HepG2 (cell line): ENCODE results near the gene SPINK9. TPM values are rescaled to one million over a fixed set of nuclear protein-coding genes. Genes with fewer than 3 reads are reported as not detected.

Source experiments
- ATRX ChIP-seq: sonication (generic); formaldehyde crosslinking; IDR thresholded peaks from 2 replicates; pipeline ENCODE4 v1.4.0; 2020; ENCODE audit warnings: missing genetic modification reagents, borderline replicate concordance
- BRCA1 ChIP-seq: sonication (generic); formaldehyde crosslinking; IDR thresholded peaks from 2 replicates; pipeline ENCODE4 v1.4.0; 2020; ENCODE audit warnings: missing genetic modification reagents
- HNRNPK ChIP-seq: fragments of 200-400 bp; formaldehyde crosslinking; IDR thresholded peaks from 2 replicates; pipeline ENCODE4 v1.6.1; 2018; ENCODE audit warnings: low read length, low read depth, moderate library complexity, mild to moderate bottlenecking; ENCODE audit not compliant: poor library complexity, severe bottlenecking
- HOXA5 ChIP-seq: sonication (generic); formaldehyde crosslinking; IDR thresholded peaks from 2 replicates; pipeline ENCODE4 v1.4.0; 2020; ENCODE audit warnings: missing genetic modification reagents
- MEIS1 ChIP-seq: sonication (generic); formaldehyde crosslinking; IDR thresholded peaks from 2 replicates; pipeline ENCODE4 v1.9.0; 2021; ENCODE audit warnings: mild to moderate bottlenecking, missing genetic modification reagents, moderate library complexity, borderline replicate concordance
- PHF21A ChIP-seq: sonication (generic); formaldehyde crosslinking; IDR thresholded peaks from 2 replicates; pipeline ENCODE4 v1.5.0; 2020; ENCODE audit warnings: mild to moderate bottlenecking, missing genetic modification reagents
- PRPF4 ChIP-seq: fragments of 200-400 bp; formaldehyde crosslinking; IDR thresholded peaks from 2 replicates; pipeline ENCODE4 v1.6.1; 2016; ENCODE audit warnings: low read length, low read depth; ENCODE audit not compliant: poor library complexity, severe bottlenecking
- RFX1 ChIP-seq: fragments of 450-650 bp; IDR thresholded peaks from 2 replicates; pipeline ENCODE4 v1.6.1; 2017
- RNF2 ChIP-seq: fragments of 450-650 bp; conservative IDR thresholded peaks from 2 replicates; pipeline ENCODE4 v1.6.1; 2016; ENCODE audit warnings: low read depth
- SNAPC2 ChIP-seq: sonication (generic); formaldehyde crosslinking; IDR thresholded peaks from 2 replicates; pipeline ENCODE4 v1.8.1; 2022; ENCODE audit warnings: mild to moderate bottlenecking, missing genetic modification reagents
- ZFX ChIP-seq: sonication (generic); formaldehyde crosslinking; IDR thresholded peaks from 2 replicates; pipeline ENCODE4 v1.4.0; 2020; ENCODE audit warnings: mild to moderate bottlenecking, low read depth, missing genetic modification reagents, moderate library complexity
- ZNF207 ChIP-seq: fragments of 450-650 bp; IDR thresholded peaks from 2 replicates; pipeline ENCODE4 v1.6.1; 2016; ENCODE audit warnings: antibody characterized with exemption, borderline replicate concordance
- ZNF577 ChIP-seq: sonication (generic); formaldehyde crosslinking; IDR thresholded peaks from 2 replicates; pipeline ENCODE4 v1.4.0; 2020; ENCODE audit warnings: mild to moderate bottlenecking, low read depth, missing genetic modification reagents, borderline replicate concordance
- ZNF703 ChIP-seq: sonication (generic); formaldehyde crosslinking; IDR thresholded peaks from 2 replicates; pipeline ENCODE4 v1.5.1; 2020; ENCODE audit warnings: missing genetic modification reagents, mild to moderate bottlenecking, moderate library complexity, borderline replicate concordance
- ZNF737 ChIP-seq: sonication (generic); formaldehyde crosslinking; IDR thresholded peaks from 2 replicates; pipeline ENCODE4 v1.5.0; 2020; ENCODE audit warnings: missing genetic modification reagents, mild to moderate bottlenecking, borderline replicate concordance
- ZNF775 ChIP-seq: sonication (generic); formaldehyde crosslinking; IDR thresholded peaks from 2 replicates; pipeline ENCODE4 v1.4.0; 2020; ENCODE audit warnings: missing genetic modification reagents, mild to moderate bottlenecking, moderate library complexity, borderline replicate concordance
- polyA plus RNA-seq, 8 experiments: library from polyadenylated mRNA; depleted of rRNA in 3 of 8; stranded (reverse) in 7 of 8; unstranded in 1 of 8; fragments of >200 nt; fragmentation: Illumina TruSeq in 4 of 8; extraction: Trizol in 4 of 8; gene quantifications; 2 replicates each; pipeline versions ENCODE4 v1.2.1 to v1.2.3, GENCODE V29; 2011 to 2016; ENCODE audit warnings: low read depth in 4 of 8, missing spikeins in 1 of 8, mixed read lengths in 1 of 8; ENCODE audit not compliant: insufficient read depth in 1 of 8
- total RNA-seq, 5 experiments: library from RNA; depleted of rRNA; stranded (reverse); fragments of >200 nt; fragmentation: Illumina TruSeq; extraction: Trizol; gene quantifications; 2 replicates each; pipeline ENCODE4 v1.2.3, GENCODE V29; 2016; ENCODE audit warnings: low read depth in 1 of 5
- TF ChIP-seq, protein P1 (sequence below): sonication (generic); formaldehyde crosslinking; IDR thresholded peaks from 2 replicates; pipeline ENCODE4 v1.5.0; 2020; ENCODE audit warnings: mild to moderate bottlenecking, missing genetic modification reagents
- TF ChIP-seq, protein P2 (sequence below): IDR thresholded peaks from 2 replicates; pipeline ENCODE4 v1.4.0; 2020; ENCODE audit warnings: mild to moderate bottlenecking, missing genetic modification reagents
- TF ChIP-seq, protein P3 (sequence below): IDR thresholded peaks from 2 replicates; pipeline ENCODE4 v1.6.1; 2016; ENCODE audit warnings: low read depth, control low read depth
- TF ChIP-seq, protein P4 (sequence below): sonication (generic); formaldehyde crosslinking; IDR thresholded peaks from 2 replicates; pipeline ENCODE4 v1.9.0; 2022; ENCODE audit warnings: missing genetic modification reagents, mild to moderate bottlenecking, borderline replicate concordance

The SPINK9 gene
- total and polyA plus RNA-seq, 2 of the 13 experiments (the other 11 are each of a cell fraction or from before 2014, with no cell fraction given), result not detected

DNA sequence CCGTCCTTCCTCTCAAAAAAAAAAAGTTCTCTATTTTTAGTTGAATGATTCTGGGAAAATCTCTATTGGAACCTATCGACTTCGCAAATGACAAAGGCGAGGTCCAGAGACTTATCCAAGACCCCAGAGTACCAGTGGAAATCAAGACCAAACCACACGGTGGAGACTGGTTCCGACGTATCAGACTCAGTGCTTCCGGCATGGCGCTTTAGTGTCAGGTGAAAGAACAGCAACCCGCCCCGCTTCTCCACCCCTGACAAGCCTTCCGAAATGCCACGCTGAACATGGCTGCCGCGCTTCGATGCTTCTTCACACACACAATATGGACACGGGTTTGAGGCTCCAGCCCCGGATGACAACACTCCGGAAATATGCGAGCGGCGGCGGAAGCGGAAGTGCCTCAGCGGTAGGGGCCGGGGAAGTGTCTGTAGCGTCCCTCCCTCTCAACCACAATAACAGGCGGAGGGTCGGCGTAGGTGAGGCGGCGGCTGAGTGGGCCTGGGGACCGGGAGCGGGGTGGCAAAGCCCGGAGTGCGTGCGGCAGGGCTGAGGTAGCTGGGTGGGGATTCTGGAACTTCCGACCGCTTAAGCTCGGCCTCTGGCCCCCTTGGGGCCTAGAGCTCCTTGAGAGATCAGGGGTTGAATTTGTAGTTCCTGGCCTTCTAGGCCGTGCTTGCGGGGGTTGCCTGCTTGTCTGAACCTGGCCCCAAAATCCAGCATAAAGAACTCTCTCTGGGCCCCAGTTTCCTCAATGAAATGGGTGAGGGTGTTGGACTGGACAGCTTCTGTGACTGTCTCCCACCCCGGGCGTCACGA is 48.4 kb downstream of the SPINK9 start, which contains the start of gene FBXO38 (continued):
- TF ChIP-seq, protein P1, sequence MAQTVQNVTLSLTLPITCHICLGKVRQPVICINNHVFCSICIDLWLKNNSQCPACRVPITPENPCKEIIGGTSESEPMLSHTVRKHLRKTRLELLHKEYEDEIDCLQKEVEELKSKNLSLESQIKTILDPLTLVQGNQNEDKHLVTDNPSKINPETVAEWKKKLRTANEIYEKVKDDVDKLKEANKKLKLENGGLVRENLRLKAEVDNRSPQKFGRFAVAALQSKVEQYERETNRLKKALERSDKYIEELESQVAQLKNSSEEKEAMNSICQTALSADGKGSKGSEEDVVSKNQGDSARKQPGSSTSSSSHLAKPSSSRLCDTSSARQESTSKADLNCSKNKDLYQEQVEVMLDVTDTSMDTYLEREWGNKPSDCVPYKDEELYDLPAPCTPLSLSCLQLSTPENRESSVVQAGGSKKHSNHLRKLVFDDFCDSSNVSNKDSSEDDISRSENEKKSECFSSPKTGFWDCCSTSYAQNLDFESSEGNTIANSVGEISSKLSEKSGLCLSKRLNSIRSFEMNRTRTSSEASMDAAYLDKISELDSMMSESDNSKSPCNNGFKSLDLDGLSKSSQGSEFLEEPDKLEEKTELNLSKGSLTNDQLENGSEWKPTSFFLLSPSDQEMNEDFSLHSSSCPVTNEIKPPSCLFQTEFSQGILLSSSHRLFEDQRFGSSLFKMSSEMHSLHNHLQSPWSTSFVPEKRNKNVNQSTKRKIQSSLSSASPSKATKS (CRISPR knock-in tag), result no peak
- no peak for TF ChIP-seq ZNF775 (CRISPR knock-in tag)
- TF ChIP-seq, protein P2, sequence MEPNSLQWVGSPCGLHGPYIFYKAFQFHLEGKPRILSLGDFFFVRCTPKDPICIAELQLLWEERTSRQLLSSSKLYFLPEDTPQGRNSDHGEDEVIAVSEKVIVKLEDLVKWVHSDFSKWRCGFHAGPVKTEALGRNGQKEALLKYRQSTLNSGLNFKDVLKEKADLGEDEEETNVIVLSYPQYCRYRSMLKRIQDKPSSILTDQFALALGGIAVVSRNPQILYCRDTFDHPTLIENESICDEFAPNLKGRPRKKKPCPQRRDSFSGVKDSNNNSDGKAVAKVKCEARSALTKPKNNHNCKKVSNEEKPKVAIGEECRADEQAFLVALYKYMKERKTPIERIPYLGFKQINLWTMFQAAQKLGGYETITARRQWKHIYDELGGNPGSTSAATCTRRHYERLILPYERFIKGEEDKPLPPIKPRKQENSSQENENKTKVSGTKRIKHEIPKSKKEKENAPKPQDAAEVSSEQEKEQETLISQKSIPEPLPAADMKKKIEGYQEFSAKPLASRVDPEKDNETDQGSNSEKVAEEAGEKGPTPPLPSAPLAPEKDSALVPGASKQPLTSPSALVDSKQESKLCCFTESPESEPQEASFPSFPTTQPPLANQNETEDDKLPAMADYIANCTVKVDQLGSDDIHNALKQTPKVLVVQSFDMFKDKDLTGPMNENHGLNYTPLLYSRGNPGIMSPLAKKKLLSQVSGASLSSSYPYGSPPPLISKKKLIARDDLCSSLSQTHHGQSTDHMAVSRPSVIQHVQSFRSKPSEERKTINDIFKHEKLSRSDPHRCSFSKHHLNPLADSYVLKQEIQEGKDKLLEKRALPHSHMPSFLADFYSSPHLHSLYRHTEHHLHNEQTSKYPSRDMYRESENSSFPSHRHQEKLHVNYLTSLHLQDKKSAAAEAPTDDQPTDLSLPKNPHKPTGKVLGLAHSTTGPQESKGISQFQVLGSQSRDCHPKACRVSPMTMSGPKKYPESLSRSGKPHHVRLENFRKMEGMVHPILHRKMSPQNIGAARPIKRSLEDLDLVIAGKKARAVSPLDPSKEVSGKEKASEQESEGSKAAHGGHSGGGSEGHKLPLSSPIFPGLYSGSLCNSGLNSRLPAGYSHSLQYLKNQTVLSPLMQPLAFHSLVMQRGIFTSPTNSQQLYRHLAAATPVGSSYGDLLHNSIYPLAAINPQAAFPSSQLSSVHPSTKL, result peak; percentile 56; the same call in 1 of the 2 replicates
- TF ChIP-seq ZNF703 (CRISPR knock-in tag), result no peak
- TF ChIP-seq, protein P3, sequence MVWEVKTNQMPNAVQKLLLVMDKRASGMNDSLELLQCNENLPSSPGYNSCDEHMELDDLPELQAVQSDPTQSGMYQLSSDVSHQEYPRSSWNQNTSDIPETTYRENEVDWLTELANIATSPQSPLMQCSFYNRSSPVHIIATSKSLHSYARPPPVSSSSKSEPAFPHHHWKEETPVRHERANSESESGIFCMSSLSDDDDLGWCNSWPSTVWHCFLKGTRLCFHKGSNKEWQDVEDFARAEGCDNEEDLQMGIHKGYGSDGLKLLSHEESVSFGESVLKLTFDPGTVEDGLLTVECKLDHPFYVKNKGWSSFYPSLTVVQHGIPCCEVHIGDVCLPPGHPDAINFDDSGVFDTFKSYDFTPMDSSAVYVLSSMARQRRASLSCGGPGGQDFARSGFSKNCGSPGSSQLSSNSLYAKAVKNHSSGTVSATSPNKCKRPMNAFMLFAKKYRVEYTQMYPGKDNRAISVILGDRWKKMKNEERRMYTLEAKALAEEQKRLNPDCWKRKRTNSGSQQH (CRISPR knock-in tag), result peak; percentile 95
- peak; percentile 98 for TF ChIP-seq ZFX (CRISPR knock-in tag)
- TF ChIP-seq, protein P4, sequence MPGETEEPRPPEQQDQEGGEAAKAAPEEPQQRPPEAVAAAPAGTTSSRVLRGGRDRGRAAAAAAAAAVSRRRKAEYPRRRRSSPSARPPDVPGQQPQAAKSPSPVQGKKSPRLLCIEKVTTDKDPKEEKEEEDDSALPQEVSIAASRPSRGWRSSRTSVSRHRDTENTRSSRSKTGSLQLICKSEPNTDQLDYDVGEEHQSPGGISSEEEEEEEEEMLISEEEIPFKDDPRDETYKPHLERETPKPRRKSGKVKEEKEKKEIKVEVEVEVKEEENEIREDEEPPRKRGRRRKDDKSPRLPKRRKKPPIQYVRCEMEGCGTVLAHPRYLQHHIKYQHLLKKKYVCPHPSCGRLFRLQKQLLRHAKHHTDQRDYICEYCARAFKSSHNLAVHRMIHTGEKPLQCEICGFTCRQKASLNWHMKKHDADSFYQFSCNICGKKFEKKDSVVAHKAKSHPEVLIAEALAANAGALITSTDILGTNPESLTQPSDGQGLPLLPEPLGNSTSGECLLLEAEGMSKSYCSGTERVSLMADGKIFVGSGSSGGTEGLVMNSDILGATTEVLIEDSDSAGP, result peak; percentile 91
- TF ChIP-seq RFX1, result no peak
- no peak for TF ChIP-seq ATRX (CRISPR knock-in tag)
- peak; percentile 71 for TF ChIP-seq HOXA5 (CRISPR knock-in tag)
- no peak for TF ChIP-seq HNRNPK
- no peak for TF ChIP-seq ZNF737 (CRISPR knock-in tag)
- TF ChIP-seq RNF2, result no peak
- no peak for TF ChIP-seq ZNF207
- peak; percentile 42; the same call in 1 of the 2 replicates for TF ChIP-seq SNAPC2 (CRISPR knock-in tag)
- peak; percentile 60 for TF ChIP-seq PHF21A (CRISPR knock-in tag)
- TF ChIP-seq ZNF577, result no peak
- no peak for TF ChIP-seq PRPF4
- peak; percentile 77; the same call in 1 of the 2 replicates for TF ChIP-seq BRCA1 (CRISPR knock-in tag)
- TF ChIP-seq MEIS1 (CRISPR knock-in tag), result no peak; the same call in 1 of the 2 replicates
